Activated naive CD8-positive, alpha-beta T cell treated with anti-CD3 and anti-CD28 coated beads for 36 hours (primary cell): ENCODE measurements around the gene KPTN. TPM values are rescaled to one million over a fixed set of nuclear protein-coding genes. Genes with fewer than 3 reads are reported as not detected.

Source experiments
- DNase-seq: peaks from one replicate; pipeline ENCODE4 v3.0.0; 2021
- H3K27ac Mint-ChIP-seq: one replicate; pipeline ENCODE4 v1.8.0; 2022; ENCODE audit warnings: mild to moderate bottlenecking, moderate library complexity, mixed read lengths
- H3K27me3 Mint-ChIP-seq: one replicate; pipeline ENCODE4 v1.8.0; 2022; ENCODE audit warnings: mild to moderate bottlenecking, mixed read lengths
- H3K36me3 Mint-ChIP-seq: one replicate; pipeline ENCODE4 v1.8.0; 2021; ENCODE audit warnings: mild to moderate bottlenecking, mixed read lengths
- H3K4me1 Mint-ChIP-seq: one replicate; pipeline ENCODE4 v1.8.0; 2021; ENCODE audit warnings: mixed read lengths
- H3K4me3 Mint-ChIP-seq: one replicate; pipeline ENCODE4 v1.8.0; 2022; ENCODE audit warnings: mild to moderate bottlenecking, moderate library complexity, mixed read lengths
- H3K9me3 Mint-ChIP-seq: one replicate; pipeline ENCODE4 v1.8.0; 2022; ENCODE audit warnings: mixed read lengths
- total RNA-seq, 2 experiments: library from RNA; stranded (reverse); gene quantifications; one replicate each; pipeline ENCODE4 v1.2.3, GENCODE V29; 2021

The KPTN gene
- total RNA-seq, 2 experiments from 2014 or later: 12.4 to 13.4 TPM

DNA sequence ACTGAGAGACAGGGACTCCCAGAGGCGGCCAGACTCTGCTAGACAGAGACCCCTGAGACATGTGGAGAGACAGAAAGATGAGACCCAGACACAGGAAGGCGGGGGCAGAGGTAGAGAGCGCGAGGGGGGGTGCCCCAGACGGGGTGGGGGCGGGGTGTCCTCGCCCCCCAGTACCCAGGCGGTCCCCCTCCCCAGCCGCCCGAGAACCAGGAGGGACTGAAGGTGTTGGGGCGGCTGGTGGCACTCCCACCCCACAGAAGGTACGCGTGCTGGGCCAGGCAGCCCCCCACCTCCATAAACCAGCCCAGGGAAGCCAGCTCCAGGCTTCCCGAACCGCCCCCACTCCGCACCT is 12.7 kb downstream of the KPTN start:
- no peaks in the 10 kb centered on the region for H3K36me3 Mint-ChIP-seq
- no peaks in the 10 kb centered on the region for H3K9me3 Mint-ChIP-seq

GRCh38 chr19:47470447-47471195 is 13.4 kb downstream of the KPTN start:
- Mint-ChIP-seq H3K27me3 (peaks cover 78% of the 10 kb centered on the region), H3K4me3 (peak overlapping the region; percentile 2), H3K4me1 (peaks cover 11% of the 10 kb centered on the region), H3K36me3 (no peaks in the 10 kb centered on the region), H3K27ac (no peak overlapping the region), H3K9me3 (no peaks in the 10 kb centered on the region)
- DNase-seq: no peak

More for the DNA sequence above, 12.7 kb downstream of the KPTN start:
- Mint-ChIP-seq H3K4me3 (peak overlapping the region; percentile 2), H3K27ac (no peak overlapping the region), H3K4me1 (peaks cover 11% of the 10 kb centered on the region), H3K27me3 (peaks cover 73% of the 10 kb centered on the region)
- DNase-seq: no peak

GRCh38 chr19:47469719-47470118 is 14.3 kb downstream of the KPTN start:
- Mint-ChIP-seq H3K27ac (no peak overlapping the region), H3K9me3 (no peaks in the 10 kb centered on the region), H3K4me3 (no peak overlapping the region), H3K4me1 (peaks cover 11% of the 10 kb centered on the region), H3K36me3 (no peaks in the 10 kb centered on the region), H3K27me3 (peaks cover 83% of the 10 kb centered on the region)
- DNase-seq: no peak

DNA sequence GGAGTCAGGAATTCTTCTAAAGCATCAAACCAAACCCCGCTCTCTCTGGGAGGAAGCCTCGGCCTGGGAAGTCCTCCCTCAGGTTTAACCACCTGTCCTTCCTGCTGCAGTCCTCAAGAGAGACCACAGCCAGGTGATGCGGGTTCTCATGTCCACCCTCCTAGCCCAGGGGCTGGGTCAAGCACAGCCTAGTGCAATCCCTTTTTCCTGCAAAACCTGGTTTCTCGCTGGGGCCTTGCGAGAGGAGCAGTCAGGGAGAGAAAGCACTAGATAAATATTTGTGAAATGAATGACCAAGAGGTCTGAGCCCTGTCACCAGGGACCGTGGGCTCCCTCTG is 14.7 kb downstream of the KPTN start:
- Mint-ChIP-seq H3K9me3 (no peaks in the 10 kb centered on the region), H3K4me1 (peaks cover 11% of the 10 kb centered on the region), H3K4me3 (no peak overlapping the region), H3K27ac (no peak overlapping the region), H3K27me3 (peaks cover 85% of the 10 kb centered on the region), H3K36me3 (no peaks in the 10 kb centered on the region)
- DNase-seq: no peak

GRCh38 chr19:47467914-47468313 is 16.1 kb downstream of the KPTN start:
- H3K27me3 Mint-ChIP-seq: peaks cover 77% of the 10 kb centered on the region
- no peak overlapping the region for H3K27ac Mint-ChIP-seq
- peaks cover 11% of the 10 kb centered on the region for H3K4me1 Mint-ChIP-seq
- no peak for DNase-seq
- H3K9me3 Mint-ChIP-seq: no peaks in the 10 kb centered on the region
- no peak overlapping the region for H3K4me3 Mint-ChIP-seq
- H3K36me3 Mint-ChIP-seq: no peaks in the 10 kb centered on the region

- H3K36me3 Mint-ChIP-seq: no peaks in the 10 kb centered on the region
- H3K27me3 Mint-ChIP-seq: peaks cover 72% of the 10 kb centered on the region
- DNase-seq: no peak
- H3K27ac Mint-ChIP-seq: no peak overlapping the region
- peaks cover 5% of the 10 kb centered on the region for H3K4me1 Mint-ChIP-seq
- no peak overlapping the region for H3K4me3 Mint-ChIP-seq
- H3K9me3 Mint-ChIP-seq: no peaks in the 10 kb centered on the region
Measured at GRCh38 chr19:47465957-47466356, 18.1 kb downstream of the KPTN start.

DNA sequence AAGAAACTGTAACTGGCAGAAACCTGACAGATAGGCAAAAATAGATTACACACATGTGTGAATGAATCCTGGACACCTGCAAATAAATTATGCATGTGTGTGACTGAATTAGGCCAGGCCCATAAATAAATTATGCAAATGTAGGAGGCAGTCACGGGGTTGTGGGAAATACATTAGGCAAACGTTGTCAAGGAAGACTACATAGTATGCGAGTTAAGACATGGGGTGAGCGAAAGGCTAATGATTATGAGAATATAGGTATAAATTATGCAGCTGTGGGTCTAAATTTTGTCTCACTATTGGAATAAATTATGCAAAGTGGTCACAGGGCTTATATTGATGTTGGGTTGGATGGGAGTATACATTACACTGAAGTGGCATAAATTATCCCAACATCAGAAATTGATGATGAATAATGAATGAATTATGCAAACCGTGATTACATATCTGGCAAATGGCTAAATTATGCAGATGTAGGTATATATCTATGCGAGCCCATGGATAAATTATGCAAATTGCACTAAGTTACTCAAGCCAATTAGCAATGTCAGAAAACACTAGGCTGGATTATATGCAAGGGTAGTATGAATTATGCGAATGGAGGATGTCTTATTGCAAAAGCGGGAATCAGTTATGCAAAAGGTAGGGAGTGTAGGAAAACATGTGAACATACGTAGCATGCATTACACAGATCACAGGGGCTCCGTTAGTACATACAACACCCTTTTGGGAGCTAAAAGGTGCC is 19.2 kb downstream of the KPTN start:
- H3K27me3 Mint-ChIP-seq: peaks cover 61% of the 10 kb centered on the region
- no peak overlapping the region for H3K27ac Mint-ChIP-seq

GRCh38 chr19:47461876-47462275 is 22.1 kb downstream of the KPTN start:
- H3K9me3 Mint-ChIP-seq: no peaks in the 10 kb centered on the region
- no peaks in the 10 kb centered on the region for H3K4me1 Mint-ChIP-seq
- H3K27me3 Mint-ChIP-seq: peaks cover 33% of the 10 kb centered on the region

More for the DNA sequence above, 19.2 kb downstream of the KPTN start:
- Mint-ChIP-seq H3K4me1 (peaks cover 5% of the 10 kb centered on the region), H3K4me3 (no peak overlapping the region), H3K9me3 (no peaks in the 10 kb centered on the region), H3K36me3 (no peaks in the 10 kb centered on the region)
- no peak for DNase-seq

DNA sequence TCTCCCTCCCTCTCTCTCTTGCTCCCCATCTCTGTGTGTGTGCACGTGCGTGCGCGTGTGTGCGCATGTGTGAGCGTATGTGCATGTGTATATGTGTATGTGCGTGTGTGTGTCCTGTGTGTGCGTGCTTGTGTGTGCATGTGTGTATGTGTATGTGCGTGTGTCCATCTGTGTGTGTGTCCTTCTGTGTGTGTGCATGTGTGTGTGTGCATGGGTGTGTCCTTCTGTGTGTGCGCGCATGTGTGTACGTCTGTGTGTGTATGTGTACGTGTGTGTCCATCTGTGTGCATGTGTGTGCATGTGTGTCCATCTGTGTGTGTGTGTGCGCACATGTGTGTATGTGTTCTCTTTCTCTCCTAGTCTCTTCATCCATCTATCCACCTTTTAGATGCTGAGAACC is 24.5 kb downstream of the KPTN start:
- H3K4me3 Mint-ChIP-seq: no peak overlapping the region
- DNase-seq: no peak
- H3K27me3 Mint-ChIP-seq: peaks cover 36% of the 10 kb centered on the region
- H3K36me3 Mint-ChIP-seq: peaks cover 2% of the 10 kb centered on the region
- H3K9me3 Mint-ChIP-seq: no peaks in the 10 kb centered on the region
- H3K4me1 Mint-ChIP-seq: no peaks in the 10 kb centered on the region
- H3K27ac Mint-ChIP-seq: no peak overlapping the region

More at GRCh38 chr19:47461876-47462275, 22.1 kb downstream of the KPTN start:
- no peak overlapping the region for H3K4me3 Mint-ChIP-seq
- peaks cover 2% of the 10 kb centered on the region for H3K36me3 Mint-ChIP-seq
- no peak for DNase-seq
- no peak overlapping the region for H3K27ac Mint-ChIP-seq

DNA sequence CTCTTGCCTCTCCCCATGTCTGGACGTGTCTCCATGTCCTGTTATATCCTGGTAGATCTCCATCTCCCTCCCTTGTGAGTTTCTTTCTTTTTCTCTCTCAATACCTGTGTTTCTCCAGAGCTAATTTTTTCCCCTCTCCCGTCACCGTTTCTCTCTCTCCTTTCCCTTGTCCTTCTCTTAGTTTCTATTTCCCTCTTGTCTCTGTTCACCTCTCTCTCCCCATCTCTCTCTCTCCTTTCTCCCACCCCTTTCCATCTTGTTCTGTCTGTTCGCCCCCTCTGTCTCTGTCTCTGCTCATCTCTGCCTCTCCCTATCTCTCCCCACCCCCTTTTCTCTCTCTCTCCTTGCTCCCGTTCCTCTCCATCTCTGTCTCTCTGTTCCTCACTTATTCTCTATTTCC is 25.3 kb downstream of the KPTN start:
- Mint-ChIP-seq H3K4me3 (no peak overlapping the region), H3K36me3 (peaks cover 2% of the 10 kb centered on the region), H3K27me3 (peaks cover 37% of the 10 kb centered on the region), H3K9me3 (no peaks in the 10 kb centered on the region), H3K4me1 (no peaks in the 10 kb centered on the region), H3K27ac (no peak overlapping the region)
- no peak for DNase-seq

DNA sequence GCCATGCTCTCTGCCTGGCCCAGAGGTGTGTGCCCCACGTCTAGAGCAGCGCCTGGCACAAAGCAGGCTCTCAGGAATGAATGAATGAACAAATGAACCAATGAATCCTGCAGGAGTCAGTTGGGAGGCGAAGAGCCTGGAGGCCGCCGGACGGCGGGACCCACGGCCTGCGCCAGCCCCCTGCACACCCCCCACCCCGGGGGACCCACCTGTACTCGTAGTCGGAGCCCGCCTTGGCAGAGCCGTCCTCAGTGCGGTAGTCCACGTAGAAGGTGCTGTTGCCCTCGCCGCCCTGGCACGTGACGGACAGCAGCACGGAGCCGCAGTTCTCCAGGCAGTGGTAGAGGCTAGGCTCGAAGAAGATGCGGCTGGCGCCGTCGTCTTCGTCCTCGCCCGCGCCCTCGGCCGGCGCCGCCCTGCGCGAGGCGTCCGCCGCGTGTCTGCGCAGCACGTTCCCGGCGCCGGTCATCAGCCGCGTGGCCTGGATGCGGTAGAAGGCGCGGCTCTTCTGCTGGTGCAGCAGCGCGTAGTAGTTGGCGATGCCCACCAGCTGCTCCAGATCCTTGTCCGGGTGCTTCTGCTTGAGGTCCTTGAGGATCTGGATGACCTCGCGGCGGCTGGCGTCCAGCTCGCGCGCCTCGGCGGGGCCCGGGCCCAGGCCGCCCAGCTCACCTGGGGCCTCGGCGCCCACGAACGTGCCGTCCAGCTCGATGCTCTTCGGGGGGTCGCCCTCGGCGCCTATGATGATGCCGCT is 27.1 kb downstream of the KPTN start:
- no peaks in the 10 kb centered on the region for H3K4me1 Mint-ChIP-seq
- no peak overlapping the region for H3K27ac Mint-ChIP-seq
- H3K4me3 Mint-ChIP-seq: no peak overlapping the region
- H3K36me3 Mint-ChIP-seq: peaks cover 2% of the 10 kb centered on the region
- H3K9me3 Mint-ChIP-seq: no peaks in the 10 kb centered on the region
- DNase-seq: no peak
- H3K27me3 Mint-ChIP-seq: peaks cover 29% of the 10 kb centered on the region

GRCh38 chr19:47450478-47450877 is 33.5 kb downstream of the KPTN start:
- H3K9me3 Mint-ChIP-seq: peaks cover 5% of the 10 kb centered on the region
- H3K4me3 Mint-ChIP-seq: no peak overlapping the region
- DNase-seq: no peak
- H3K4me1 Mint-ChIP-seq: peaks cover 15% of the 10 kb centered on the region
- H3K27ac Mint-ChIP-seq: no peak overlapping the region
- peaks cover 2% of the 10 kb centered on the region for H3K36me3 Mint-ChIP-seq
- H3K27me3 Mint-ChIP-seq: peaks cover 50% of the 10 kb centered on the region

DNA sequence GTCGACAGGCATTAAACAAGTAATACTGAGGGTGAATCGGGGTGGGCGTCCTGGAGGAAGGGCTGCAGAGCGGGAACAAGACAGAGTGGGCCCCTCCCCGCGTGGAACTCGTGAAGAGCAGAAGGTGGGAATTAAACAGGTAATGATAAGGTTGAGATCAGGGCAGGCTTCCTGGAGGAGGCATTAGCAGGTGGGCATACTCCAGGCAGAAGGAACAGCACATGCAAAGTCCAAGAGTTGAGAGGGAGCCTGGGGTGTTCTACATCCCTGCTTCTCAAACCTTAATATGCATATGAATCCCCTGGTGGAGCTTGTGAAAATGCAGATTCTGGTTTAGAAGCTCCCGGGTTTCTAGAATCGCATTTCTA is 35.7 kb downstream of the KPTN start:
- DNase-seq: no peak
- peaks cover 5% of the 10 kb centered on the region for H3K9me3 Mint-ChIP-seq
- no peak overlapping the region for H3K4me3 Mint-ChIP-seq
- peaks cover 26% of the 10 kb centered on the region for H3K4me1 Mint-ChIP-seq
- H3K27me3 Mint-ChIP-seq: peaks cover 60% of the 10 kb centered on the region
- H3K27ac Mint-ChIP-seq: no peak overlapping the region
- H3K36me3 Mint-ChIP-seq: peaks cover 2% of the 10 kb centered on the region

DNA sequence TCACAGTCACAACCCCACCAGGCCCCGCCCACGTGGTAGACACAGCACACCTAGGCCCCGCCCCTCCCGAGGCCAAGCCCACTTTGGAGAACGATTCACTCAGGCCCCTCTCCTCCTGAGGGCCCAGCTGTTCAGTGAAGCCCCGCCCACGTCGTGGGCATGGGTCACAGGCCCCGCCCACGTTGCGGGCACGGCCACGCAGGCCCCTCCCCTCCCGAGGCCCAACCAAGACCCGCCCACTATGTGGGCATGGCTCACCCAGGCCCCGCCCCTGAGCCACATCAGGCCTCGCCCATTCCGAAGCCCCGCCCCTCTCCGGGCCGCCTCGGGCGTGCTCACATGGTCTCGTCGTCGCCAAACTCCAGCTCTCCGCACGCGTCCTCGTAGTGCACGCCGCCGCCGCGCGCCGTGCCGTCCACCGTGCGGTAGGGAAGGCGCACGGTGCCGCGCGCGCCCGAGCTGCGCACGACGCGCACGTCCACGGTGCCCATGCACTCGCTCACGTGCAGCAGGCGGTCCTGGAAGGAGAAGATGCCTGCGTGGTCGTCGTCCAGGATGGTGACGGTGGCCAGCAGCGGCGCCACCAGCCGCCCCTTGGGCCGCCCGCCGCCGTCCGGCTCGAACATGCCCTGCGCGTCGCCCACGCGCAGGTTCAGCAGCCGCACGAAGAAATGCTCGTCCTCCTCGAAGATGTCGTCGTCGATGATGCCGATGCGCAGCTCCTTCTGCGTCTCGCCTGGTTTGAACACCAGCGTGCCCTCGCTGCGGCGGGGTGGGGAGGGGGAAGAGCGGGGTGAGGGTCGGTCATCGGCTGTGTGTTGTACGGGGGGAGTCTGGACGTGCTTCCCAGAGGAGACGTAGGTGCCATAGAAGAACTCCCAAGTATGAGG is 36.3 kb downstream of the KPTN start:
- DNase-seq: peak; percentile 79
- peaks cover 2% of the 10 kb centered on the region for H3K36me3 Mint-ChIP-seq
- peaks cover 27% of the 10 kb centered on the region for H3K4me1 Mint-ChIP-seq
- peak overlapping the region; percentile 52 for H3K4me3 Mint-ChIP-seq
- H3K27ac Mint-ChIP-seq: no peak overlapping the region
- peaks cover 66% of the 10 kb centered on the region for H3K27me3 Mint-ChIP-seq
- peaks cover 5% of the 10 kb centered on the region for H3K9me3 Mint-ChIP-seq
